HG03175 (cell line): ENCODE results near the gene RND3.

ENCODE experiments used
- ATAC-seq: cut with Tn5 transposase; IDR thresholded peaks from one replicate; pipeline ENCODE4 v1.9.1; 2021; ENCODE audit warnings: mild to moderate bottlenecking, moderate library complexity; ENCODE audit not compliant: unreplicated experiment

Gene RND3

DNA sequence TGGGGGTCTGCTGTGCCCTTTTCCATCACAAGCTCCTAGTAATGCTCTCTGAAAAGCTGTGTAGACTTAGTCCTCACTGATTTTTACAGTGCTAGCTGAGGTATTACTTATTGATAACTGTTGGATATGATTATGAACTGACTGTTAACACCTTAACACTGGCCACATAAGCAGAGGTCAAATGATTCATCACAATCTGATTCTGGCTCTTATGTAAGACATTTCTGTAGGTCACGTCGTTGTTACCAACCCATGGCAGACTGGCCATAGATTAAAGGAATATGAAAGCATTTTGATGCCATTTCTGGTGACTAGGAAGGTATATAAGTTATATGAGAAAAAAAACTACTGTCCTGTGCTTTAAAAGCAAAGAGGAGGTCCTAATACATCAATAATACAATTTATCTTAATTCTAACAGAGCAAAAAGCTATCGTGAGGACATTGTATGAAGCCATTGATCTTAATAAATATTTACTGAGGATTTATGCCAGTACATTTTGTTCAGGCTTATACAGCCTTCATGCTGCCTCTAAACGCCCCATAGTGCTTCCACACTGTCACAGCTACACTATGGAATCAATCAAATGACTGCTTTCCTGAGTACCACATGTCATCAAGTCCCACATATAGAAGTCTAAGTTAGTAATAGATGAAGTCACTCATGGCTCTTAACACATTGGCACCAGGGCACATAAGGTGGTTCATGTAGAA lies 6.9 kb upstream of the RND3 start:
- ATAC-seq, result no peak

DNA sequence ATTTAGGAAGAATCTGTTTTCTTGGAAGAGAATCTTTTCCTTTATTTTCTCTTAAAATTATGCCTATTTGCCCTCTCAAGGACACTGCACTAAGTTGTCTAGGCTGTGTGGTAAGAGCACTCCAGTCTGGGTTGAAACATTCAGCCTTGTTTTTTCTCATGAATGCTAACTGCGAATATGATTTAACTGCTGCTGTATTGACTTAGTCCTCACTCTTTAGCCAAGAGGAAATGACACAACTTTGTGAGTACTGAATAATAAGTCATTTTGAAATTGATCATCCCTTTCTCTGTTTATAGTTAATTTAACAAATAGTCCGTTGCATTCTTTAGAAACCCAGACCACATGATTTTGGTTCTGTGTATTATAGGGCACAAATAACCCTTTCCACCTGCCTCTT lies 4.5 kb upstream of the RND3 start:
- ATAC-seq, result no peak

DNA sequence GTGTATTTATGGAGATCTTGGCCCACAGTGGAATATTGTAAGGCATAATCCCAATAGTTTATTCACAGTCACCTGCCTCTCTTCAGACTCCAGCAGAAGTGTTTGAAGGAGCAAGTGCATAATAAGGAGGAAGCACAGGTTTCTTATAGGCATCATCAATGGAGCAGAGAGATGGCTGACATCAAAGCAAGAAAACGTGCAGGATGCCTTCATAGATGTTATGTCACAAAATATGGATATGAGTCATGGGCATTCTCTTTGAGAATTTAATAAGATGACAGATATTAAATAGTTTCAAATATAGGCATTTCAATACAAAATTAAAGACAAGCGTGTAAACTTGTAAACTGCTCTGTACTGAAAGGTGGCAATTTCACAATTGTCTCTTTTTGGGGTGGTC lies 4.0 kb upstream of the RND3 start:
- no peak for ATAC-seq

DNA sequence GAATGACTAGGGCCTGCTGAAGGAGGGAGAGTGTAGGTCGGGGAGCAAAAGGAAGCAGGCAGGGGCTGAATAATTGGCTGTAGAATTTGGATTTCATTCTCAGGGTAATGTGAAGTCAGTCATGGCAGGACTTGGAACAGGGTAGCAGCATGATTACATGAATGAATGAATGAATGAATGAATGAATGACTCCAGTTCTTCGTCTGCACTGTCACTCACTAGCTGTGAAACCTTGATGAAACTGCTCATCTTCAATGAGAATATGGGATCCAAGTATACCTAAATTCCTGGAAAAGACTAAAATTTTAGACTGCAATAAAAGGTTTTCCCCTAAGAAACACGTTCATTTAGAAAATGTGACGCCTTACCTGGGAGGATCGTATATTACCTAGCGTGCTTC lies 3.0 kb upstream of the RND3 start:
- no peak for ATAC-seq

DNA sequence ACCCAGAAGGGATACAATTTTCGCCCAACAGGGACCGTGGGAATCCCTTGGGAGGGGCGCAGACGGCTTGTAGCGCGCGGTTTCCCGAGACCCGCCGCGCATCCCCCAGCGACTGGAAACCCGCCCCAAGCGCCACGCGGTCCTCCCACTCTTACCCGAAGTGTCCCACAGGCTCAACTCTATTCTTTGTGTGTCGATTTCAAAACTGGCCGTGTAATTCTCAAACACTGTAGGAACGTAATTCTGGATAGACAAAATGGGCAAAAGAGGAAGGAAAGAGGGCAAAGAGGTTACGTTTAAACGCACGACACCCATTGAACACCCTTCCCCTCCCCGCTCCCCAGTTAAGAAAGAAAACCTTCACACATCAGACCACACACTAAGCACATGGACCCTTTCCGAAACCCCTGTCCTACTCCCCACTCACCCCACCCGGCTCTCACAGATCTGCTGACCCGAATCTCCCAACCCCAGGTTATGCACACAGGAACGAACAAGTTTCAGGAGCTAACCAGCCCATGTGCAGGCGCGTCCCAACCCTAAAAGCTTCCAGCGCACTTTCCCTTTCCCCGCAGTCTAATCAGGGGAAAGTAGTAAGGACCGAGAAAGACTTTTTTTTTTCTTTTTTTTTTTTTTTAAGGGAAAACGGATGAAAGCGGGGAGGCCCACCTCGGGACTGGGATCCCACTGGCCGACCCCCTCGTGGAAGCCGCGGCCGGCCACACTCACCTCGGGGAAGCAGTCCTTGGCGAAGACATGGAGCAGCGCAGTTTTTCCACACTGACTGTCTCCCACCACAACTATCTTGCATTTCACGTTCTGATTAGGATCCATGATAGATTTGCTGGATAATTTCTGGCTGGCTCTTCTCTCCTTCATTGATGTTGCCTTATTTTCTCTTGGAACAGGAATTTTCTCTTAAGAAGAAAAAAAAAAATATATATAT lies 655 bp downstream of the RND3 start:
- ATAC-seq, result no peak

DNA sequence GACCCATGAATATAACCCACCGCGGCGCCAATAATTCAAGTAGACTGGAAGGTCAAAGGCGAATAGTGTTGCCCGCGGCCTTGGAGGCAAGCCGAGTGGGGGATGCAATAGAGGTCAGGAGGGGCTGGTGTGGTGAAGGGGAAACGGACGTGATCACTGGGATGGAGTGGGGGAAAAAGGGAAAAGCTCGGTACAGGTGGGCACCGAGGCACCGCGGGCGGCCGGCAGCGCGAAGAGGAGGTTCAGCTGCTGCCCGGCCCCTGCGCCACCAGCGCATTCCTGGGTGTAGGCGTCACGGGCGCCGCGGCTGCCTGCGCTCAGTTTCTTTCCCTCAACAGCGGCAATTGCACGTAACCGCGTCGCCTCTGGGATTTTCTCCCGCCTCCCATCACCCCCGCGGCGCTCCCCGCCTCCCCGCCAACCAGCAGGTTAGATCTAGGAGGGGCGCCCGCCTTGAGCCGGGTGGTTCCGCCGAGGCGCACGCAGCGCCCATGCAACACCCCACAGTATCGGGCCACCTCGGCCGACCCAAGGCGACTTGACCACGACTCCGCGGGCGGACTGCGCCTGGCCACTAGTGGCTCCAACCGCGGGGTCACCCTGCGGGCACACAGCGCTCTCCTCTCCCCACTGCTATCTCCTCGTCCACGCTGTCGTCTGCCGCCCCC lies 1.5 kb downstream of the RND3 start:
- no peak for ATAC-seq

DNA sequence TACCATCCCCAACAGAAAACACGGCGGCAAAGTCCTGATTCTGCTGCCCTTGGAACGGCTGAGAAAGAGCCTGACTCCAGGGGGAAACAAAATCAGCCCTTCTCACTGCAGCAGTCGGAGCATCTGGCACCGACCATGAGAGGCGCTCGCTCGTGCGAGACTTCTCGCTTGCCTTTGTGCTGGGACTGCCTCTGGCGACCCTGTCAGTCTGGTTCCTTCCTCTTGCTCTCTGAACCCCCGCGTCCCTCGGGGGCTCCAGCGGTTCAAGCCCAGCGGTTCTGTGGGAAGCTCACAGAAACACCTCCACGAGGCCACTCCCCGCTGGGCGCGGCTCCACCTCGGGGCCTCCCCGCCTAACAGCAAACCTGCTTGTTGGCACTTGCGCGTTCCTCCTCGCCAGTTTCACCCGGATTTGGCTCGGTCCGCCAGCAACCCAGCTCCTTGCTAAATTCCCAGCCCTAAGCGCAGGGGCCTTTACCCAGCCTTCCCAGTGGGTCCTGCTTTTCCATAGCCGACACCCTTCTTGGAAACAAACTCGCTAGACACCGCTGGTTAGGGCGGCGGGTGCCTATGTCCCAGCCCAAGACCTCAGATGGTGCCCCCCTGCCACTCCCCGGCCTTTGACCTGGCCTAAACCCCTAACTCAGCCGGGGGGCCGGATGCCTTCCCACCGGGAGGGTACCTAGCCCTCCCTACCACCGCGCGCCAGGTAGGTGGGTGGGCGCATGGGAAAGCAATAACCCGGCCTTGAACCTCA lies 2.2 kb downstream of the RND3 start:
- ATAC-seq, result no peak

DNA sequence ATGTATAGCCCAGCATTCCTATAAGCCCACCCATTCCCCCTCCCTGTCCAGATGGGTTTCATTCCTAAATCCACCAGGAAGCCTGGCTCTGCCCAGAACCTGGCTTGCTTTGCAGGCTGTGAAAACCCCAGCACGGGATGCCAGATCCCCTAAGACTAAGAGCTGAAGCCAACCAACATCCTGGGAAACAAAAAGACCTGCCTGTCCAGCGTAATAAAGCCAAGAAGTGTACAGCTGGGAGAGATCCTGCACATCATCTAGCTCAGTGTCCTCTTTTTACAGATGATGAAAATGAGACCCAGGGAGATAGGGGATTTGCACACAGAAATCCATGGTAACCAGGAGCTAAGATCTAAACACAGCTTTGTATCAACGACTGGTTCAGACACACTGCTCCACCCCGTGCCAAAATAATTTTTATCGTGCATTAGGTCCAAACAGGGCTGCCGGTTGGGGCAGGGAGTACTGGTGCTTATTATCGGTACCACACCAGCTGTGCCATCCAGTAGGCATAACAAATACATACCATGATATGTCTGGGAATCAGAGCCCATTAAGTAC lies 2.9 kb downstream of the RND3 start:
- ATAC-seq, result no peak

DNA sequence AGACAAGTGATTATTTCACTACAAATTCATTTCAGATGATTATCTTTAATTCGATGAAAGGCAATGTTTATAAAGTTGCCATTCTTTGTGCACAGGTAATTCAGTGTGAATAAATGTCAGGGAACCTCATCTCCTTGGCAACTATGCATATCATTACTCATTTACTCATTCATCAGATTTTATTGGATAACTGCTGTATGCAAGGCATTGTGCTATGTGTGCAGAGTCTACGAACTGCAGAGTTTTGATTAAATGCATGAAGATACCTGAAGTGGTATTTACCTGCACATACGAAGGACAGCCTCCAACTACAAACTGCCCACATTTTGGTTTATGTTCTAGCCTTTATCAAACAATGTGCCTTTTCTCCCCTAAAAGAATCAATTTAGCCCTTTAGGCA lies 3.5 kb downstream of the RND3 start:
- ATAC-seq, result no peak

DNA sequence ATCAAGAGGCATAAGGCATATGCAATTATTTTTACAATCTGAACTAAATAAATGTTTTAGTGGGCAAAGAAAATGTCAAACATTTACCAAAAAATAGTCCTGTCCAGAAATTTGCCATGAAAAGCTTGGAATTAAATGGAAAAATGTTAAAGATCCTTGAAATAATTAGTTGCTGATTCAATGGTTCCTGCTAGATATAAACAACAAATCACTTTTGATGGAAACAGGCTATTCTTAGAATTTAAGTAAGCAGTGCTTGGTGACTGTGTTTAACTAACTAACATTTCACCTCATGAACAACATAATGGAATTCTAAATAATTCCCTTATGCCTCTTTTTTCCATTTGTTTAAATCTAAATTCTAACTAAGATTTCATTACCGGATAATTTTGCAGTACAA lies 3.9 kb downstream of the RND3 start:
- ATAC-seq, result no peak

DNA sequence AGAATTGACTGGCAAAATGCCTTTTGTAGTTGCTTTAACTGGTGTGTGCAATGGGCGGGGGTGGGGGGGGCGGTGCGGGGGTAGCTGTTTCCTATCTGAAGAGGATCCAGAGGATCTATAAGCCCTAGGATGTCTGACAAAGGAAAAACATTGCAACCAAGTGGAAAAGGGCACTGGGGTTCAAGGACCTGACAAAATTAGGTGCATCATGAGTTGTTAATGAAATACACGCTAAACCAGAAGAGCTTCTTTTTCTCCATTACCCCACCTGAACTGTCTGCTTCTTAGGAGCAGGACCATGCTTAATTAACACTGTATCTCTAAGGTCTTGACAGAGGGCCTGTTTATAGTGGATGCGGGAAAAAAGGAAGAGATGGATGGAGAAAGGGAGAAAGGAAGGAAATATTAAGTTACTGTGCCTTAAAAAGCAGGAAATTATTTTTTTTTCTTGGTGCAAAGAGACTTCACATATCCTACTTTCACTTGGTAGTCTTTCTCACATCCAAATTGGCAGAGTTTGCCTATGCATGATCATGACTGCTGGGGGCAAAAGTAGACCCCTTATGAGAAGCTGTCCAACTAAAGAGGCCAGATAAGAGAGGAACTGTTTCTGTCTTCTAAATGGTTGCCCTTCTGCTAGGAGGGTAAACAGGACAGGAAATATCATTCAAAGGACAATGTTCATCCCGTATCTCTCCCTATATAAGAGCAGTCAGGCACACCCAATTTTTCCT lies 4.6 kb downstream of the RND3 start:
- no peak for ATAC-seq

DNA sequence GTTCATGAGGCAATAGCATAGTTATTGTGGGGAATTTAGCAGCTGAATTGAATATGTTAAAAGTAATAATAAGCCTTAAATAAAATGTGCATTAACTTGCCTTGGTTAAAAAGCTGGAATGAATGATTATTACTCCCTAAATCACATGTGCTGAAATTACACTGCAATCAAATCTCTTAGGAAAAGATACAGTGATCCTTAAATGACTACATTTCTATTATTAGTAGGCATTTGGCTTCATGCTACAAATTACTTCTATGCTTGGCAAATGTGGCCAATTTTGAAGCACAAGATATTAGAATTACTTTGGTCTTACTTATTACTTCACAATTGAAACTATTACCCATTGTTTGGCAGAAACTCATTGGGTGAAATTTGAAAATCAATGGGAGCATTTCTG lies 5.4 kb downstream of the RND3 start:
- no peak for ATAC-seq

DNA sequence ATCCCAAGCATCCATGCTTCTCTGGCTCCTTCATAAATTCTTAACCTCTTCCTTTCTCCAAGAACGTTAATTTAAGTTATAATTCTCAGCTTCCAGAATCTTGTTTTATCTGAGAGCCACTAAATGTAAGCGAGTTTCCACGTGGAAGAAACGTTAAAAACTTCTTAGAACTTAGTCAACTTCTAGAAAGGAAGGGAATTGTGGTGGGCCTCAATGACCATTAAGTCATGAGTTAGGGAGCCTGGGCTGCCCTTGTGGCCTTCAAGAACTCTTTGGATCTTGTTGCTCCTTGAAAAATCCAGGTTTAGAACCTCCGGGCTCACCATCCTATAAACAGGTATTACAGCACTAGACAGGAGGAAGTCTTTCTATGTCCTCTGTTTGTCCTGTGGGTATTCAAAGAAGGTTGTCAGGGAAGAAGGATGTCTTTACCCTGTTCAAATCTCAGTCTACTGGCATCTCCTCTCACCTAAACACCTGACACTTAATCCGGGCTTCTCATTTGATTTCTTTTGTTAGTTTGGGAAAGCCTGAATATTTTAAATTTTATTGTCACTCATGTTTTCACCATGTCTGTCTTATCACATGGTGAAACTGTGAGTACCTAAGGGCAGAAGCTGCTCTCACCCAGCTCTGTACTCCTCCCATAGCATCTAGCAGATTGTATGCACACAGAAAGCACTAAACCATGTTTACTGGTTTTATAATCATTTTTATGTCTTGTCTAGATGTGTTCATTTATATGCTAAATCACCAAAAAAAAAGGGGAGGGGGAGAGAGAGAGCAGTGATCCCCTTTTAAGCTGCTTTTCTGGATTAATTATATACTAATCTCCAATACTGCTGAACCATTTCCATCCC lies 6.3 kb downstream of the RND3 start:
- ATAC-seq, result no peak

DNA sequence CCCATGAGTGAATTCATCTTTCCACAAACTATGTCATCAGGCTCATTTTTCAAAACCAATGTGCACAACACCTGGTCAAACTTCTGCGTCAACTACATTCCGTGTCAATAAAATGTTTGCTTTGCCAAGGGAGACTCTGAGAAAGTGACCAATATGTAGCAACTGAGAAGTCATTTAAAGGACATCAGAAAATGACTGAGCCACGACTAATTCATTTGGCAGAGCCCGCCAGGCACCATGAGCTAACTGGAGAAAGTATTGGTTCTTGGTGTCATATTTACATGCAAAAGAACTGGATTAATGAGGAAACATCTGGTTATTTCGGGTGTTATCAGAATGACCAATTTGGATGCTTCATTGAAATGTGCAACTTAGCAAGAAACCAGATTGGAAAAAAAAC lies 7.2 kb downstream of the RND3 start:
- no peak for ATAC-seq

DNA sequence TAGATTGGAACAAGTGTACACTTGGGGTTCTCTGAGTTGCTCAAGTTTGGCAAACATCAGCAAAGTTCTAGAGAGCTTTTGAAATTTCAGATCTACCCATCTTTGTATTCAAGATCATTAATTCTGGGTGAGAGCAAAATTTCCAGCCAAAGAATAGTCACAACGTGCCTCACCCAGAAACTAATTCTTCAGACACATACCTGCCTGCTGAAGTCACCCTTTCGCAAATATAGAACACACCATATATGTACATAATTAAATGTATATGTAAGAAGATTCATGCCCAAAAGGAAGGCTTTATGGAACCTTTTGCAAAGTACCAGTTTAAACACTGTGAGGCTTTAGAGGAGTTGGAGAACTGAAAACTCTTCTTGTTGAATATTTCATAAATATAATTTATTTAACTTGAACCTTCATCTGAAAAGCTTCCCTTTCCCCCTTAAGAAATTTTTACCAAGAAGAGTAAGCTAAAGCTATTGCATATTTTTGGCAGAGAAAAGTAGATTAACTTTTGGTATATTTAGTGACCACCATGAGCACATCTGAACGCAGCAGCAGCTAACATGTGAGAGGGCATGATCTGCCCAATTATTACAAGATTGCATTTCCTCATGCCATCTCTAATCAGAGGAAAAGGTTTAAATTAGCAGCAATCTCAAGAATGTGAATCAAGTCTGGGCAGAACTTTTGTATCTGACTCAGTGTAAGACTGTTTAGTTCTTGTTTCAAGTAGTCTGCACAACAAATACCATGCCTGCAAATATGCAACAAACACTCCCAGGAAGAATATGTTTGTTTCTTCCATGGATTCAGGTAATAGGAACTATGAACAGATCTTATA lies 8.2 kb downstream of the RND3 start:
- ATAC-seq, result no peak

DNA sequence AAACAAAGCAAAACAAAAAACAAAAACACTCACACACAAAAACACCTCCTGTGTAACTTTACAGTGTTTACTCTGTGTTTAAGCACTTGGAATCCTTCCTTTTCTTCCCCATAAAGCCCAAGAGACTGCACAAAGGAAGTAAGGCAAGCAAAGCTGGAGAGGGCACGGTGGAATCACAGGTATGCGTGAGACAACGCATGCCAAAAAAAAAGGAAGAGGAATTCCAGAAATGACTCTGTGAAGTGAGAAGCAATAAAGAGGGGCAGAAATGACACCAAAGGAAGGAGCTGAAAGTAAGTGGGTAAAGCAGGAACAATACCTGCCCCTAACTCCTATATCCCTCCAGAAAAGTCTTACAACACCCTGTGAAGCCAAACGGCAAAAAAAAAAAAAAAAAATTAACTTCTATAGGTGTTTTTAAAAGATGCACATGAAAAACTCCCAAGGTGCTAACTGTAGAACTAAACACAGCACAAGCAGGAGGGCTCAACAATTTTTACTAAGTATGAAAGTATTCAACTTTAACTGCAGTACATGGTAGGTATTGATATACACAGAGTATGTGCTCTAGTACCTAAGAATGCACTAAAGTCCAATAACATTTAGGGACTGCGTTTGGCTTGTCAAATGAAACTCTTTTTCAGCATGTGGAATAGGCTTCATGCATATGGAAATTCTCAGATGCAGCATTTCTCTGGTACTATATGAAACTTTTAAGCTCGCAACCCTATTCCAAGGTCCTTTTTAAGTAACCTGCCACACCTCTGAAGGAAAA lies 9.1 kb downstream of the RND3 start:
- no peak for ATAC-seq

DNA sequence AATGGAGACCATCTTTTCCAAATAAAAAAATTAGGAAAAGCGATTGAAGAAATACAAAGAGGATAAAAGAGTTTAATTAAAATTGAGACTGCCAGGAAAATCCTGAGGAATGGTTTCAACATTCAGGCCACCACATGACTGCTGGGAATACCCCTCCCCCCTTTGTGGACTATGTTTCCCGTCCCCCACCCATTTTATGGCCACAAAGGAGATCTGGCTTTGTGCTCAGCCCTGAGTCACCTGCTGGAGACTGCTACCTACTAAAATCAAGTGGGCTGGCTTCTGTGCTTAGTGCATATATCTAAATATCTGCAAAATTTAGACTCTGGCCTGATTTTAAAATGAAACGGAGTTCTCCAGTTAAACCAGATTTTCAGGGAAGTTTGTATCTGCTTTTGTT lies 10.1 kb downstream of the RND3 start:
- ATAC-seq, result no peak
